GM19395 (cell line): ENCODE data around the gene LHX3.

Experiments
- ATAC-seq: cut with Tn5 transposase; IDR thresholded peaks from one replicate; pipeline ENCODE4 v1.9.1; 2021; ENCODE audit warnings: mild to moderate bottlenecking, moderate library complexity; ENCODE audit not compliant: unreplicated experiment

LHX3 gene

GRCh38 chr9:136204838-136205706, at the start of gene LHX3:
TSS of gene LHX3 (minus strand) at chr9:136205128. CDS start at chr9:136205012, 116 bp downstream.
- no peak for ATAC-seq

- no peak for ATAC-seq
These were observed 48.6 kb upstream of the LHX3 start for GRCh38 chr9:136253246-136254130.

GRCh38 chr9:136252846-136253245, 47.9 kb upstream of the LHX3 start:
- ATAC-seq: no peak

- ATAC-seq: no peak
These were observed 47.4 kb upstream of the LHX3 start for GRCh38 chr9:136252281-136252680.

GRCh38 chr9:136251264-136252115, 46.6 kb upstream of the LHX3 start:
- no peak for ATAC-seq

GRCh38 chr9:136250676-136251075, 45.7 kb upstream of the LHX3 start:
- ATAC-seq: no peak

GRCh38 chr9:136249877-136250559, 45.1 kb upstream of the LHX3 start:
- ATAC-seq: no peak

GRCh38 chr9:136248951-136249876, 44.3 kb upstream of the LHX3 start:
- no peak for ATAC-seq

GRCh38 chr9:136247947-136248637, 43.2 kb upstream of the LHX3 start:
- ATAC-seq: no peak

- no peak for ATAC-seq
These were observed 42.6 kb upstream of the LHX3 start for GRCh38 chr9:136247551-136247916.

GRCh38 chr9:136246849-136247550, 42.1 kb upstream of the LHX3 start:
- no peak for ATAC-seq

GRCh38 chr9:136245219-136246150, 40.6 kb upstream of the LHX3 start, which contains the start of gene QSOX2:
TSS of gene QSOX2 (minus strand) at chr9:136245812. CDS start at chr9:136245803, 9 bp downstream.
- ATAC-seq: peak; percentile 48

- no peak for ATAC-seq
These were observed 40.0 kb upstream of the LHX3 start for GRCh38 chr9:136244969-136245218.

GRCh38 chr9:136244122-136244968, 39.4 kb upstream of the LHX3 start:
- ATAC-seq: peak; percentile 41

GRCh38 chr9:136243631-136244030, 38.7 kb upstream of the LHX3 start:
- peak; percentile 36 for ATAC-seq

- ATAC-seq: no peak
These were observed 38.1 kb upstream of the LHX3 start for GRCh38 chr9:136242918-136243525.
